GM12878 (cell line): ENCODE data around the gene TEDC1. TPM values are rescaled to one million over a fixed set of nuclear protein-coding genes. Genes with fewer than 3 reads are reported as not detected.

Source experiments
- ETV6 ChIP-seq, 2 experiments: fragments of 450-650 bp in 1 of 2; IDR thresholded peaks in 1 of 2; conservative IDR thresholded peaks in 1 of 2; 2 replicates each; pipeline ENCODE4 v1.6.1; 2014; ENCODE audit warnings: antibody characterized with exemption in 1 of 2, borderline replicate concordance in 1 of 2, low read depth in 1 of 2, mild to moderate bottlenecking in 1 of 2, moderate library complexity in 1 of 2
- NBN ChIP-seq: fragments of 450-650 bp; IDR thresholded peaks from 2 replicates; pipeline ENCODE4 v1.6.1; 2016
- PRDM15 ChIP-seq: fragments of 450-650 bp; formaldehyde crosslinking; IDR thresholded peaks from 2 replicates; pipeline ENCODE4 v1.4.0; 2020; ENCODE audit warnings: mild to moderate bottlenecking, moderate library complexity
- ZNF24 ChIP-seq: fragments of 450-650 bp; IDR thresholded peaks from 2 replicates; pipeline ENCODE4 v1.6.1; 2017; ENCODE audit warnings: antibody characterized with exemption, mild to moderate bottlenecking
- polyA plus RNA-seq, 11 experiments: library from polyadenylated mRNA; depleted of rRNA in 4 of 11; unstranded in 6 of 11; stranded (reverse) in 5 of 11; fragments of >200 nt; fragmentation: Nextera tagmentation in 4 of 11; fragmentation: Illumina TruSeq in 1 of 11; extraction: Ambion mirVana in 4 of 11; extraction: Trizol in 1 of 11; gene quantifications; 1 replicate in 1 of 11; 2 replicates in 10 of 11; pipeline versions ENCODE4 v1.2.1 to v1.2.3, GENCODE V29; 2011 to 2016; ENCODE audit warnings: inconsistent platforms in 2 of 11, missing spikeins in 2 of 11, low read depth in 1 of 11
- total RNA-seq, 4 experiments: library from RNA; depleted of rRNA in 3 of 4; stranded (reverse); fragments of >200 nt in 3 of 4; fragmentation: Illumina TruSeq in 1 of 4; extraction: Trizol in 1 of 4; gene quantifications; 2 replicates each; pipeline versions ENCODE4 v1.2.1 to v1.2.3, GENCODE V29; 2013 to 2021
- TF ChIP-seq, protein P1 (sequence below): IDR thresholded peaks from 2 replicates; pipeline ENCODE4 v1.6.1; 2011; ENCODE audit warnings: low read depth, low read length, improper control_type of control experiment, borderline replicate concordance

Gene TEDC1
- total and polyA plus RNA-seq, 10 of the 15 experiments (the other 5 are each of a cell fraction or from before 2014, with no cell fraction given): 0.19 to 34.2 (median 14.5) TPM

- TF ChIP-seq PRDM15 (CRISPR knock-in tag): no peak
- TF ChIP-seq, protein P1, sequence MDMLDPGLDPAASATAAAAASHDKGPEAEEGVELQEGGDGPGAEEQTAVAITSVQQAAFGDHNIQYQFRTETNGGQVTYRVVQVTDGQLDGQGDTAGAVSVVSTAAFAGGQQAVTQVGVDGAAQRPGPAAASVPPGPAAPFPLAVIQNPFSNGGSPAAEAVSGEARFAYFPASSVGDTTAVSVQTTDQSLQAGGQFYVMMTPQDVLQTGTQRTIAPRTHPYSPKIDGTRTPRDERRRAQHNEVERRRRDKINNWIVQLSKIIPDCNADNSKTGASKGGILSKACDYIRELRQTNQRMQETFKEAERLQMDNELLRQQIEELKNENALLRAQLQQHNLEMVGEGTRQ: no peak
- no peak for TF ChIP-seq ZNF24
- no peak for TF ChIP-seq NBN
- no peak for TF ChIP-seq ETV6 (conservative IDR thresholded peaks at IDR 0.05 in 1 of 2, IDR thresholded peaks at IDR 0.05 in 1 of 2; ENCODE audit: borderline replicate concordance in 1 of 2, low read depth in 1 of 2)
- TF ChIP-seq, all 136 proteins: peak for 0
Observed at GRCh38 chr14:105447651-105448640, 43.1 kb upstream of the TEDC1 start (continued).
